Measurements from ENCODE around the gene FKBP6. TPM values are rescaled to one million over a fixed set of nuclear protein-coding genes. Genes with fewer than 3 reads are reported as not detected.
"Not testable (repeated sequence)": the region's sequence is repeated elsewhere in the genome, so short reads cannot be mapped to it uniquely, and the experiment has no call there.

The FKBP6 gene
- total RNA-seq, 2 experiments from 2014 or later = not detected

GRCh38 chr7:73373741-73374140, 45.8 kb downstream of the FKBP6 start:
- CTCF ChIA-PET = no interaction called here
- H3K4me1 Mint-ChIP-seq = no peaks in the 10 kb centered on the region
- no peaks in the 10 kb centered on the region for H3K36me3 Mint-ChIP-seq
- no peak overlapping the region for H3K27ac Mint-ChIP-seq
- ATAC-seq (no peak), DNase-seq (no peak)
- H3K9me3 Mint-ChIP-seq (ENCODE audit: low read depth) = no peaks in the 10 kb centered on the region
- H3K27me3 Mint-ChIP-seq = peaks cover 16% of the 10 kb centered on the region
- H3K4me3 Mint-ChIP-seq = no peak overlapping the region

GRCh38 chr7:73376262-73376661, 48.3 kb downstream of the FKBP6 start:
- H3K4me3 Mint-ChIP-seq; CTCF ChIA-PET; H3K9me3 Mint-ChIP-seq (ENCODE audit: low read depth); DNase-seq; H3K36me3 Mint-ChIP-seq; H3K4me1 Mint-ChIP-seq; H3K27ac Mint-ChIP-seq; ATAC-seq: not testable (repeated sequence)
- peaks cover 19% of the 10 kb centered on the region for H3K27me3 Mint-ChIP-seq

- Mint-ChIP-seq H3K27ac (no peak overlapping the region), H3K27me3 (peaks cover 19% of the 10 kb centered on the region), H3K4me3 (no peak overlapping the region), H3K36me3 (no peaks in the 10 kb centered on the region), H3K9me3 (ENCODE audit: low read depth) (no peaks in the 10 kb centered on the region), H3K4me1 (no peaks in the 10 kb centered on the region)
- DNase-seq (no peak), ATAC-seq (no peak)
- CTCF ChIA-PET = no interaction called here
Observed at GRCh38 chr7:73376671-73377412, 48.9 kb downstream of the FKBP6 start.

GRCh38 chr7:73377413-73378200, 49.6 kb downstream of the FKBP6 start:
- H3K4me3 Mint-ChIP-seq; H3K27ac Mint-ChIP-seq; H3K9me3 Mint-ChIP-seq (ENCODE audit: low read depth); DNase-seq; CTCF ChIA-PET; H3K36me3 Mint-ChIP-seq; ATAC-seq; H3K4me1 Mint-ChIP-seq: not testable (repeated sequence)
- peaks cover 19% of the 10 kb centered on the region for H3K27me3 Mint-ChIP-seq

- H3K9me3 Mint-ChIP-seq (ENCODE audit: low read depth) = peaks cover 7% of the 10 kb centered on the region
- CTCF ChIA-PET = no interaction called here
- H3K27ac Mint-ChIP-seq = no peak overlapping the region
- no peak overlapping the region for H3K4me3 Mint-ChIP-seq
- no peaks in the 10 kb centered on the region for H3K4me1 Mint-ChIP-seq
- DNase-seq (no peak), ATAC-seq (no peak)
- H3K36me3 Mint-ChIP-seq = peaks cover 3% of the 10 kb centered on the region
- H3K27me3 Mint-ChIP-seq = peaks cover 7% of the 10 kb centered on the region
Observed at GRCh38 chr7:73382934-73383503, 55.1 kb downstream of the FKBP6 start.

- Mint-ChIP-seq H3K4me3 (no peak overlapping the region), H3K27ac (no peak overlapping the region), H3K9me3 (ENCODE audit: low read depth) (peaks cover 16% of the 10 kb centered on the region), H3K36me3 (peaks cover 6% of the 10 kb centered on the region), H3K27me3 (peaks cover 2% of the 10 kb centered on the region), H3K4me1 (no peaks in the 10 kb centered on the region)
- CTCF ChIA-PET = no interaction called here
- DNase-seq (no peak), ATAC-seq (no peak)
Observed at GRCh38 chr7:73387221-73387828, 59.4 kb downstream of the FKBP6 start.

- H3K9me3 Mint-ChIP-seq (ENCODE audit: low read depth) = peaks cover 16% of the 10 kb centered on the region
- peaks cover 6% of the 10 kb centered on the region for H3K36me3 Mint-ChIP-seq
- no peak for ATAC-seq
- H3K4me1 Mint-ChIP-seq = no peaks in the 10 kb centered on the region
- no peak overlapping the region for H3K27ac Mint-ChIP-seq
- CTCF ChIA-PET = no interaction called here
- no peak for DNase-seq
- peaks cover 2% of the 10 kb centered on the region for H3K27me3 Mint-ChIP-seq
- H3K4me3 Mint-ChIP-seq = no peak overlapping the region
Observed at GRCh38 chr7:73387908-73388414, 60.0 kb downstream of the FKBP6 start.

- Mint-ChIP-seq H3K27me3 (peaks cover 2% of the 10 kb centered on the region), H3K27ac (no peak overlapping the region), H3K4me1 (no peaks in the 10 kb centered on the region), H3K9me3 (ENCODE audit: low read depth) (peaks cover 13% of the 10 kb centered on the region), H3K4me3 (no peak overlapping the region), H3K36me3 (peaks cover 6% of the 10 kb centered on the region)
- DNase-seq (no peak), ATAC-seq (no peak)
- CTCF ChIA-PET = no interaction called here
Observed at GRCh38 chr7:73391396-73391795, 63.4 kb downstream of the FKBP6 start.

- H3K4me3 Mint-ChIP-seq = no peak overlapping the region
- H3K4me1 Mint-ChIP-seq = peaks cover 1% of the 10 kb centered on the region
- H3K27ac Mint-ChIP-seq = no peak overlapping the region
- H3K36me3 Mint-ChIP-seq = no peaks in the 10 kb centered on the region
- DNase-seq (no peak), ATAC-seq (no peak)
- H3K27me3 Mint-ChIP-seq = peaks cover 2% of the 10 kb centered on the region
- CTCF ChIA-PET = no interaction called here
- H3K9me3 Mint-ChIP-seq (ENCODE audit: low read depth) = peaks cover 5% of the 10 kb centered on the region
Observed at GRCh38 chr7:73394422-73394821, 66.5 kb downstream of the FKBP6 start.

- peaks cover 2% of the 10 kb centered on the region for H3K27me3 Mint-ChIP-seq
- H3K4me3 Mint-ChIP-seq = no peak overlapping the region
- no peak for DNase-seq
- CTCF ChIA-PET = no interaction called here
- H3K27ac Mint-ChIP-seq = no peak overlapping the region
- H3K4me1 Mint-ChIP-seq = peaks cover 6% of the 10 kb centered on the region
- ATAC-seq = no peak
- no peaks in the 10 kb centered on the region for H3K9me3 Mint-ChIP-seq (ENCODE audit: low read depth)
- H3K36me3 Mint-ChIP-seq = no peaks in the 10 kb centered on the region
Observed at GRCh38 chr7:73395538-73396503, 67.9 kb downstream of the FKBP6 start.

GRCh38 chr7:73397521-73398281, 69.7 kb downstream of the FKBP6 start:
- ATAC-seq (no peak), DNase-seq (no peak)
- Mint-ChIP-seq H3K9me3 (ENCODE audit: low read depth) (no peaks in the 10 kb centered on the region), H3K27ac (no peak overlapping the region), H3K27me3 (no peaks in the 10 kb centered on the region), H3K4me1 (peaks cover 6% of the 10 kb centered on the region), H3K4me3 (no peak overlapping the region), H3K36me3 (no peaks in the 10 kb centered on the region)
- CTCF ChIA-PET = no interaction called here
